ENCODE results near the gene SNX12. TPM values are rescaled to one million over a fixed set of nuclear protein-coding genes. Genes with fewer than 3 reads are reported as not detected.
A peak's percentile ranks its signal among the peaks of the same experiment; 100 is the strongest.

SNX12 gene
- total and polyA plus RNA-seq, 2 of the 4 experiments (the other 2 are of a cell fraction): 59.9 to 63.0 TPM

GRCh38 chrX:71106427-71106826 is 38.3 kb upstream of the SNX12 start, which contains the start of gene CXorf65:
Gene CXorf65, minus strand, starts transcription at chrX:71106740. Its CDS starts 184 bp downstream, at chrX:71106556.
- no peaks in the 10 kb centered on the region for H3K9me1 ChIP-seq (ENCODE audit: insufficient read depth, low read length)
- no peak within 1 kb of the TSS for H3K56ac ChIP-seq (ENCODE audit: extremely low read depth, insufficient read depth, low read length)
- no peak within 1 kb of the TSS for H2AK5ac ChIP-seq (ENCODE audit: low read depth, low read length)
- no peak within 1 kb of the TSS for H2BK120ac ChIP-seq (ENCODE audit: low read depth, low read length)
- H2BK15ac ChIP-seq (ENCODE audit: low read depth, low read length): no peak within 1 kb of the TSS
- no peak within 1 kb of the TSS for H2BK5ac ChIP-seq (ENCODE audit: low read depth, low read length, poor library complexity, severe bottlenecking)
- BruUV-seq (replicated peaks): no TSS peak
- in situ Hi-C loops (cut with MboI; ENCODE audit: low sequenced_read_pairs): no loop called here
- CTCF ChIA-PET: no interaction called here
- no peak within 1 kb of the TSS for H4K8ac ChIP-seq (ENCODE audit: low read depth in 2 of 2, low read length in 2 of 2)
- no peak within 1 kb of the TSS for H3K9ac ChIP-seq (ENCODE audit: low read depth, low read length)
- WGBS, 2 experiments (ENCODE audit: extremely low coverage in 2 of 2, insufficient read length in 1 of 2): no CpG with 5 or more reads among the region's 1 CpG
- H4K5ac ChIP-seq (ENCODE audit: low read depth, low read length): no peak within 1 kb of the TSS
- H3K4ac ChIP-seq (ENCODE audit: low read depth, low read length): no peak within 1 kb of the TSS
- H3K79me1 ChIP-seq (ENCODE audit: low read depth in 1 of 2, low read length in 2 of 2): no peaks in the 10 kb centered on the region
- no peak within 1 kb of the TSS for H4K91ac ChIP-seq (ENCODE audit: insufficient read depth, low read depth, low read length)
- dilution Hi-C loops (cut with HindIII; ENCODE audit: low sequenced_read_pairs, unreplicated experiment): no loop called here
- no peaks in the 10 kb centered on the region for H4K20me1 ChIP-seq (ENCODE audit: insufficient read depth, low read length)
- H3K4me3 ChIP-seq (ENCODE audit: insufficient read depth, low read depth, low read length): no peak within 1 kb of the TSS
- no peak within 1 kb of the TSS for H3K27ac ChIP-seq (ENCODE audit: insufficient read depth, low read length)
- TF ChIP-seq RFX5 (IDR thresholded peaks at IDR 0.05; ENCODE audit: low read depth, low read length): no peak
- TF ChIP-seq BHLHE40 (IDR thresholded peaks at IDR 0.05; ENCODE audit: low read depth, low read length): no peak
- no peak for TF ChIP-seq CHD1 (IDR thresholded peaks at IDR 0.05; ENCODE audit: low read depth, low read length)
- TF ChIP-seq CTCF (conservative IDR thresholded peaks at IDR 0.05; ENCODE audit: low read depth, low read length): no peak
- TF ChIP-seq RAD21 (IDR thresholded peaks at IDR 0.05; ENCODE audit: low read length): no peak
- no peak for TF ChIP-seq MAZ (IDR thresholded peaks at IDR 0.05; ENCODE audit: borderline replicate concordance, low read depth, low read length)
- no peak for TF ChIP-seq MAFK (IDR thresholded peaks at IDR 0.05; ENCODE audit: low read depth, low read length)
- TF ChIP-seq ELK1 (IDR thresholded peaks at IDR 0.05; ENCODE audit: borderline replicate concordance, low read depth, low read length): no peak
- no peak for TF ChIP-seq FOS (IDR thresholded peaks at IDR 0.05; ENCODE audit: low read depth, low read length)
- no peak for TF ChIP-seq CEBPB (IDR thresholded peaks at IDR 0.05; ENCODE audit: low read depth, low read length)
- no peak for TF ChIP-seq SMC3 (IDR thresholded peaks at IDR 0.05; ENCODE audit: low read depth, low read length)
- TF ChIP-seq MXI1 (IDR thresholded peaks at IDR 0.05; ENCODE audit: borderline replicate concordance, low read depth, low read length): no peak
- TF ChIP-seq NFE2L2 (IDR thresholded peaks at IDR 0.05; ENCODE audit: low read depth, low read length): no peak
- TF ChIP-seq POLR2A (IDR thresholded peaks at IDR 0.05; ENCODE audit: low read depth, low read length): no peak
- TF ChIP-seq USF2 (IDR thresholded peaks at IDR 0.05; ENCODE audit: low read depth, low read length): no peak
- TF ChIP-seq RCOR1 (IDR thresholded peaks at IDR 0.05; ENCODE audit: insufficient replicate concordance, low read length): no peak
- no peak within 1 kb of the TSS for H3K4me2 ChIP-seq (ENCODE audit: low read depth, low read length)
- H3K9me3 ChIP-seq (ENCODE audit: control insufficient read depth, insufficient read depth, low read length): no peaks in the 10 kb centered on the region
- POLR2A ChIA-PET (ENCODE audit: unreplicated experiment): no interaction called here
- no peaks in the 10 kb centered on the region for H3K4me1 ChIP-seq (ENCODE audit: control insufficient read depth, insufficient read depth, low read length)
- no peak within 1 kb of the TSS for H2BK20ac ChIP-seq (ENCODE audit: low read depth, low read length)
- H3K14ac ChIP-seq (replicated peaks; ENCODE audit: low read depth, low read length): no peak within 1 kb of the TSS
- H3K18ac ChIP-seq (ENCODE audit: low read depth, low read length): no peak within 1 kb of the TSS
- H3K27me3 ChIP-seq (ENCODE audit: control insufficient read depth, insufficient read depth, low read length): peaks cover 15% of the 10 kb centered on the region
- H2AK9ac ChIP-seq (replicated peaks; ENCODE audit: low read depth, low read length, poor library complexity): peak within 1 kb of the TSS; percentile 42
- DNase-seq (no peak), ATAC-seq (ENCODE audit: low read depth) (no peak)
- H3K36me3 ChIP-seq (ENCODE audit: control insufficient read depth, insufficient read depth, low read length): no peaks in the 10 kb centered on the region
- no peak within 1 kb of the TSS for H2AFZ ChIP-seq (replicated peaks; ENCODE audit: low read length, poor library complexity)
- H3K23ac ChIP-seq (ENCODE audit: low read depth, low read length): no peak within 1 kb of the TSS
- intact Hi-C loops (cut with micrococcal nuclease): no loop called here
